Measurements from ENCODE around the gene HBD. TPM values are rescaled to one million over a fixed set of nuclear protein-coding genes. Genes with fewer than 3 reads are reported as not detected.

HBD gene
- total and polyA plus RNA-seq, 9 of the 15 experiments (the other 6 are each of a cell fraction or from before 2014, with no cell fraction given): 11.8 to 169 (median 36.0) TPM

DNA sequence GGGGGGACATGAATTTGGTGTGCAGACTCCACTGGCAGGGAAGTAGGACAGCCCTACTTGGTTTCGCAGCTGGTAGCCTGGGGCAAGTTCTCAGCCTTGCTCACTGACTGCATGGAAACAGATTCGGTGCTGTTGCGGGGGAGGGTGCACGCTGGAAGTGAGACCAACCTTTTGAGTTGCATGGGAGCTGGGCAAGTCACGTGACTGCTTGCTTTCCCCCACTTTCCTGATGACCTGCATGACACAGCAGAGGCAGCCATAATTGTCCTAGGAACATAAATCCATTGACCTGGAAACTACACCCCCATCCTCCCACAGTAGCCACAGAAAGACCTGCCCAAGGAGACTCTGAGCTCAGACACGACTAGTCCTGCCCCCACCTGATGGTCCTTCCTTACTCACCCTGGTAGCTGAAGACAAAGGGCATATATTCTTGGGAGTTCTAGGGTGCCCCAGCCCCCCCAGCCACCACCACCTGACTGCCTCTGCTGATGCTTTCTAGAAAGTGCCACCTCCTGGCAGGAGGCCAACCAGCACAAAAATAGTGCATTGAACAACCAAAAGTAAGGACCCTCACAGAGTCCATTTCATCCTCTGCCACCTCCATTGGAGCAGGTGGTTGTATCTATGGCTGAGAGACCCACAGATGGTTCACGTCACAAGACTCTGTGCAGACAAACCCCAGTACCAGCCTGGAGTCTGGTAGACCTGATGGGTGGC is 24.4 kb upstream of the HBD start (continued):
- TF ChIP-seq, protein P1, sequence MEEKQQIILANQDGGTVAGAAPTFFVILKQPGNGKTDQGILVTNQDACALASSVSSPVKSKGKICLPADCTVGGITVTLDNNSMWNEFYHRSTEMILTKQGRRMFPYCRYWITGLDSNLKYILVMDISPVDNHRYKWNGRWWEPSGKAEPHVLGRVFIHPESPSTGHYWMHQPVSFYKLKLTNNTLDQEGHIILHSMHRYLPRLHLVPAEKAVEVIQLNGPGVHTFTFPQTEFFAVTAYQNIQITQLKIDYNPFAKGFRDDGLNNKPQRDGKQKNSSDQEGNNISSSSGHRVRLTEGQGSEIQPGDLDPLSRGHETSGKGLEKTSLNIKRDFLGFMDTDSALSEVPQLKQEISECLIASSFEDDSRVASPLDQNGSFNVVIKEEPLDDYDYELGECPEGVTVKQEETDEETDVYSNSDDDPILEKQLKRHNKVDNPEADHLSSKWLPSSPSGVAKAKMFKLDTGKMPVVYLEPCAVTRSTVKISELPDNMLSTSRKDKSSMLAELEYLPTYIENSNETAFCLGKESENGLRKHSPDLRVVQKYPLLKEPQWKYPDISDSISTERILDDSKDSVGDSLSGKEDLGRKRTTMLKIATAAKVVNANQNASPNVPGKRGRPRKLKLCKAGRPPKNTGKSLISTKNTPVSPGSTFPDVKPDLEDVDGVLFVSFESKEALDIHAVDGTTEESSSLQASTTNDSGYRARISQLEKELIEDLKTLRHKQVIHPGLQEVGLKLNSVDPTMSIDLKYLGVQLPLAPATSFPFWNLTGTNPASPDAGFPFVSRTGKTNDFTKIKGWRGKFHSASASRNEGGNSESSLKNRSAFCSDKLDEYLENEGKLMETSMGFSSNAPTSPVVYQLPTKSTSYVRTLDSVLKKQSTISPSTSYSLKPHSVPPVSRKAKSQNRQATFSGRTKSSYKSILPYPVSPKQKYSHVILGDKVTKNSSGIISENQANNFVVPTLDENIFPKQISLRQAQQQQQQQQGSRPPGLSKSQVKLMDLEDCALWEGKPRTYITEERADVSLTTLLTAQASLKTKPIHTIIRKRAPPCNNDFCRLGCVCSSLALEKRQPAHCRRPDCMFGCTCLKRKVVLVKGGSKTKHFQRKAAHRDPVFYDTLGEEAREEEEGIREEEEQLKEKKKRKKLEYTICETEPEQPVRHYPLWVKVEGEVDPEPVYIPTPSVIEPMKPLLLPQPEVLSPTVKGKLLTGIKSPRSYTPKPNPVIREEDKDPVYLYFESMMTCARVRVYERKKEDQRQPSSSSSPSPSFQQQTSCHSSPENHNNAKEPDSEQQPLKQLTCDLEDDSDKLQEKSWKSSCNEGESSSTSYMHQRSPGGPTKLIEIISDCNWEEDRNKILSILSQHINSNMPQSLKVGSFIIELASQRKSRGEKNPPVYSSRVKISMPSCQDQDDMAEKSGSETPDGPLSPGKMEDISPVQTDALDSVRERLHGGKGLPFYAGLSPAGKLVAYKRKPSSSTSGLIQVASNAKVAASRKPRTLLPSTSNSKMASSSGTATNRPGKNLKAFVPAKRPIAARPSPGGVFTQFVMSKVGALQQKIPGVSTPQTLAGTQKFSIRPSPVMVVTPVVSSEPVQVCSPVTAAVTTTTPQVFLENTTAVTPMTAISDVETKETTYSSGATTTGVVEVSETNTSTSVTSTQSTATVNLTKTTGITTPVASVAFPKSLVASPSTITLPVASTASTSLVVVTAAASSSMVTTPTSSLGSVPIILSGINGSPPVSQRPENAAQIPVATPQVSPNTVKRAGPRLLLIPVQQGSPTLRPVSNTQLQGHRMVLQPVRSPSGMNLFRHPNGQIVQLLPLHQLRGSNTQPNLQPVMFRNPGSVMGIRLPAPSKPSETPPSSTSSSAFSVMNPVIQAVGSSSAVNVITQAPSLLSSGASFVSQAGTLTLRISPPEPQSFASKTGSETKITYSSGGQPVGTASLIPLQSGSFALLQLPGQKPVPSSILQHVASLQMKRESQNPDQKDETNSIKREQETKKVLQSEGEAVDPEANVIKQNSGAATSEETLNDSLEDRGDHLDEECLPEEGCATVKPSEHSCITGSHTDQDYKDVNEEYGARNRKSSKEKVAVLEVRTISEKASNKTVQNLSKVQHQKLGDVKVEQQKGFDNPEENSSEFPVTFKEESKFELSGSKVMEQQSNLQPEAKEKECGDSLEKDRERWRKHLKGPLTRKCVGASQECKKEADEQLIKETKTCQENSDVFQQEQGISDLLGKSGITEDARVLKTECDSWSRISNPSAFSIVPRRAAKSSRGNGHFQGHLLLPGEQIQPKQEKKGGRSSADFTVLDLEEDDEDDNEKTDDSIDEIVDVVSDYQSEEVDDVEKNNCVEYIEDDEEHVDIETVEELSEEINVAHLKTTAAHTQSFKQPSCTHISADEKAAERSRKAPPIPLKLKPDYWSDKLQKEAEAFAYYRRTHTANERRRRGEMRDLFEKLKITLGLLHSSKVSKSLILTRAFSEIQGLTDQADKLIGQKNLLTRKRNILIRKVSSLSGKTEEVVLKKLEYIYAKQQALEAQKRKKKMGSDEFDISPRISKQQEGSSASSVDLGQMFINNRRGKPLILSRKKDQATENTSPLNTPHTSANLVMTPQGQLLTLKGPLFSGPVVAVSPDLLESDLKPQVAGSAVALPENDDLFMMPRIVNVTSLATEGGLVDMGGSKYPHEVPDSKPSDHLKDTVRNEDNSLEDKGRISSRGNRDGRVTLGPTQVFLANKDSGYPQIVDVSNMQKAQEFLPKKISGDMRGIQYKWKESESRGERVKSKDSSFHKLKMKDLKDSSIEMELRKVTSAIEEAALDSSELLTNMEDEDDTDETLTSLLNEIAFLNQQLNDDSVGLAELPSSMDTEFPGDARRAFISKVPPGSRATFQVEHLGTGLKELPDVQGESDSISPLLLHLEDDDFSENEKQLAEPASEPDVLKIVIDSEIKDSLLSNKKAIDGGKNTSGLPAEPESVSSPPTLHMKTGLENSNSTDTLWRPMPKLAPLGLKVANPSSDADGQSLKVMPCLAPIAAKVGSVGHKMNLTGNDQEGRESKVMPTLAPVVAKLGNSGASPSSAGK (IDR thresholded peaks at IDR 0.05): peak; percentile 84
- peak; percentile 22; the same call in 1 of the 2 replicates for TF ChIP-seq BACH1 (tag; IDR thresholded peaks at IDR 0.05)
- no peak for TF ChIP-seq ATF7 (IDR thresholded peaks at IDR 0.05)
- no peak for TF ChIP-seq ZNF212 (CRISPR knock-in tag; IDR thresholded peaks at IDR 0.05)
- peak; percentile 85 for TF ChIP-seq SMAD4 (CRISPR knock-in tag; conservative IDR thresholded peaks at IDR 0.05)
- TF ChIP-seq, protein P2, sequence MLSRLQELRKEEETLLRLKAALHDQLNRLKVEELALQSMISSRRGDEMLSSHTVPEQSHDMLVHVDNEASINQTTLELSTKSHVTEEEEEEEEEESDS (CRISPR knock-in tag; IDR thresholded peaks at IDR 0.05): no peak
- TF ChIP-seq, protein P3, sequence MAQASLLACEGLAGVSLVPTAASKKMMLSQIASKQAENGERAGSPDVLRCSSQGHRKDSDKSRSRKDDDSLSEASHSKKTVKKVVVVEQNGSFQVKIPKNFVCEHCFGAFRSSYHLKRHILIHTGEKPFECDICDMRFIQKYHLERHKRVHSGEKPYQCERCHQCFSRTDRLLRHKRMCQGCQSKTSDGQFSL (CRISPR knock-in tag; IDR thresholded peaks at IDR 0.05): no peak
- TF ChIP-seq, protein P3 (tag; IDR thresholded peaks at IDR 0.05): peak in 1 of 2 experiments; percentile 43; a peak in 1 of 4 replicates
- TF ChIP-seq, protein P4, sequence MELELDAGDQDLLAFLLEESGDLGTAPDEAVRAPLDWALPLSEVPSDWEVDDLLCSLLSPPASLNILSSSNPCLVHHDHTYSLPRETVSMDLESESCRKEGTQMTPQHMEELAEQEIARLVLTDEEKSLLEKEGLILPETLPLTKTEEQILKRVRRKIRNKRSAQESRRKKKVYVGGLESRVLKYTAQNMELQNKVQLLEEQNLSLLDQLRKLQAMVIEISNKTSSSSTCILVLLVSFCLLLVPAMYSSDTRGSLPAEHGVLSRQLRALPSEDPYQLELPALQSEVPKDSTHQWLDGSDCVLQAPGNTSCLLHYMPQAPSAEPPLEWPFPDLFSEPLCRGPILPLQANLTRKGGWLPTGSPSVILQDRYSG (tag; conservative IDR thresholded peaks at IDR 0.05; ENCODE audit: low read depth): no peak
- peak; percentile 28; the same call in 1 of the 2 replicates for TF ChIP-seq MAFF (IDR thresholded peaks at IDR 0.05; ENCODE audit: low read length)
- TF ChIP-seq SMARCB1 (IDR thresholded peaks at IDR 0.05; ENCODE audit: insufficient read length, low read depth): no peak
- TF ChIP-seq RBFOX2 (IDR thresholded peaks at IDR 0.05; ENCODE audit: low read depth, low read length): 0 out of 2 replicates have a peak, but pooled peaks have one; percentile 17
- peak; percentile 73; the same call in 1 of the 2 replicates for TF ChIP-seq ZNF175 (CRISPR knock-in tag; IDR thresholded peaks at IDR 0.05; ENCODE audit: low read depth)
- TF ChIP-seq HLTF (IDR thresholded peaks at IDR 0.05): no peak

Measured in K562 (cell line).